PC-3 (cell line): Measurements from ENCODE around the gene TRAF1. TPM values are rescaled to one million over a fixed set of nuclear protein-coding genes. Genes with fewer than 3 reads are reported as not detected.

Experiments used
- ATAC-seq: fragments of 200-7000 bp; cut with Tn5 transposase; 2 replicates; pipeline ENCODE4 v1.9.1; 2020; ENCODE audit warnings: mild to moderate bottlenecking, moderate library complexity
- BruUV-seq: library from RNA; stranded (reverse); fragments of 400-500 nt; replicated peaks from 2 replicates; lab custom pipeline; 2021; lab: Mats Ljungman, UMichigan
- CTCF ChIA-PET: fragments of 300-600 bp; sonication (Branson Sonifier 250); formaldehyde crosslinking; loops from one replicate; lab custom pipeline; 2022; ENCODE audit warnings: antibody characterized with exemption; lab: Charles Lee
- POLR2A ChIA-PET: fragments of 300-600 bp; sonication (Branson Sonifier 250); formaldehyde crosslinking; loops from one replicate; lab custom pipeline; 2022; ENCODE audit warnings: antibody characterized with exemption; ENCODE audit not compliant: unreplicated experiment; lab: Charles Lee
- DNase-seq: peaks from one replicate; pipeline ENCODE4 v3.0.0-alpha.2; 2015
- H2AFZ ChIP-seq: fragments of 300-600 bp; sonication (generic); 2 replicates; pipeline ENCODE4 v1.6.0; 2016; ENCODE audit warnings: antibody characterized with exemption, low read length
- H3F3A ChIP-seq: fragments of 300-600 bp; sonication (generic); one replicate; pipeline ENCODE4 v1.6.0; 2017; ENCODE audit warnings: antibody characterized with exemption, low read length, control low read depth, mild to moderate bottlenecking; ENCODE audit not compliant: unreplicated experiment
- H3K27ac ChIP-seq: fragments of 300-600 bp; sonication (generic); 2 replicates; pipeline ENCODE4 v1.5.1; 2016; ENCODE audit warnings: mild to moderate bottlenecking, low read length
- H3K27me3 ChIP-seq: fragments of 300-600 bp; sonication (generic); 2 replicates; pipeline ENCODE4 v1.6.1; 2016; ENCODE audit warnings: low read length, mixed read lengths
- H3K36me3 ChIP-seq: fragments of 300-600 bp; sonication (generic); 2 replicates; pipeline ENCODE4 v1.6.1; 2016; ENCODE audit warnings: low read depth, mixed run types, low read length, mixed read lengths
- H3K4me1 ChIP-seq: fragments of 300-600 bp; sonication (generic); 2 replicates; pipeline ENCODE4 v1.5.1; 2016; ENCODE audit warnings: low read length; ENCODE audit not compliant: insufficient read depth
- H3K4me2 ChIP-seq: fragments of 300-600 bp; sonication (generic); 2 replicates; pipeline ENCODE4 v1.6.0; 2016; ENCODE audit warnings: low read length
- H3K4me3 ChIP-seq: fragments of 300-600 bp; sonication (generic); 2 replicates; pipeline ENCODE4 v1.5.1; 2016; ENCODE audit warnings: mild to moderate bottlenecking, low read length, mixed read lengths
- H3K79me2 ChIP-seq: fragments of 300-600 bp; sonication (generic); 2 replicates; pipeline ENCODE4 v1.6.1; 2017; ENCODE audit warnings: low read length, mixed read lengths
- H3K9ac ChIP-seq: fragments of 300-600 bp; sonication (generic); 2 replicates; pipeline ENCODE4 v1.6.0; 2016; ENCODE audit warnings: mild to moderate bottlenecking, low read length
- H3K9me2 ChIP-seq: fragments of 300-600 bp; sonication (generic); replicated peaks from 2 replicates; pipeline ENCODE4 v1.6.1; 2016; ENCODE audit warnings: mixed run types, low read length, mixed read lengths
- H3K9me3 ChIP-seq: fragments of 300-600 bp; sonication (generic); 2 replicates; pipeline ENCODE4 v1.6.1; 2016; ENCODE audit warnings: low read length, mixed read lengths
- H4K20me1 ChIP-seq: fragments of 300-600 bp; sonication (generic); 2 replicates; pipeline ENCODE4 v1.6.1; 2016; ENCODE audit warnings: low read length, mixed read lengths
- EZH2 ChIP-seq: fragments of 300-600 bp; sonication (generic); IDR thresholded peaks from one replicate; pipeline ENCODE4 v1.6.1; 2017; ENCODE audit warnings: antibody characterized with exemption, mild to moderate bottlenecking, low read length; ENCODE audit not compliant: unreplicated experiment
- EZH2phosphoT487 ChIP-seq: fragments of 300-600 bp; sonication (generic); IDR thresholded peaks from 2 replicates; pipeline ENCODE4 v1.6.1; 2018; ENCODE audit warnings: mild to moderate bottlenecking, antibody characterized with exemption, low read length, borderline replicate concordance
- intact Hi-C: fragments of 100-400 bp; cut with micrococcal nuclease; formaldehyde crosslinking; loops from 2 replicates; pipeline ENCODE4 v1.9.0; 2023
- total RNA-seq: library from RNA; depleted of rRNA; stranded (reverse); fragments of >200 nt; gene quantifications from 2 replicates; pipeline ENCODE4 v1.2.3, GENCODE V29; 2014
- TF ChIP-seq, protein P1 (sequence below): fragments of 300-600 bp; sonication (generic); conservative IDR thresholded peaks from 2 replicates; pipeline ENCODE4 v1.5.1; 2017; ENCODE audit warnings: antibody characterized with exemption, low read depth, mild to moderate bottlenecking, low read length

The TRAF1 gene
- total RNA-seq, 1 experiment from 2014 or later: 0.15 TPM

DNA sequence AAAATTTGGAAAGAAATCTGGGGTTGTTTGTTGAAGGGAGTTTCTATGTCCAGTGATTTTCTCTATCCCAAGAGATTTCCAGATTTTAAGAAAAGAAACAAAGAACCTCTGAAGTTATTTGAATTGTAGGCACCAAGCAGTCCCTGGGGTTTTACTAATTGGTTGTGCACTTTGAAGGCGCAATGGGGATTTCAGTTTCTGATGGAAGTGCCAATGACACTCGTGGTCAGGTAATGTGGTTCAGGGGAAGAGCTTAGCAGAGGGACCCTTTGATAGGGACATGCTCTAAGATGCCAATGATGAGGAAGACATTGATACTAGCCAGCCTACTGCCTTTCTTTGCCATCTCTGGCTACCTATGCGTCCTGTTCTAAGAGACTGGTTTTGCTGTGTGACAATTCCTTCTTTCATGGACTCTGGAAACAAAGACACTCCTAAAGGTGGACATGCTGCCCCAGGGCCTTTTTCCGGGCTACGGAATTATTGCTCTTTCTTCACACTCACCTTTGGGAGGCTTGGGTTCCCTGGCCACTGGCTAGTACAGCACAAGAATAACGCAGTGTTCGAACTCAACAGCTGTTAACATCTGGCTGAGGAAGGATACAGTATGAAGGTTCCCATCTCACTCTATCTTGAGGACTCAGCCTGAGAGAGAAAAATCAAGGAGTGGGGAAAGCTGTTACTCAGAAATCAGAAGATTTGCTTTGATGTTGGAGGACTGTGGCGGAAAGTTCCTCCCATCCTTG is 6.9 kb upstream of the TRAF1 start:
- Histone ChIP-seq H3K4me2 (no peak overlapping the region), H3K4me1 (peaks cover 40% of the 10 kb centered on the region), H3K4me3 (no peak overlapping the region), H3K36me3 (no peaks in the 10 kb centered on the region; the same call in 1 of the 2 replicates), H2AFZ (no peak overlapping the region), H4K20me1 (no peaks in the 10 kb centered on the region), H3K27ac (no peak overlapping the region), H3K79me2 (no peaks in the 10 kb centered on the region), H3K9me3 (no peaks in the 10 kb centered on the region), H3K9ac (no peak overlapping the region), H3F3A (no peaks in the 10 kb centered on the region), H3K9me2 (no peaks in the 10 kb centered on the region), H3K27me3 (no peaks in the 10 kb centered on the region)
- TF ChIP-seq, protein P1, sequence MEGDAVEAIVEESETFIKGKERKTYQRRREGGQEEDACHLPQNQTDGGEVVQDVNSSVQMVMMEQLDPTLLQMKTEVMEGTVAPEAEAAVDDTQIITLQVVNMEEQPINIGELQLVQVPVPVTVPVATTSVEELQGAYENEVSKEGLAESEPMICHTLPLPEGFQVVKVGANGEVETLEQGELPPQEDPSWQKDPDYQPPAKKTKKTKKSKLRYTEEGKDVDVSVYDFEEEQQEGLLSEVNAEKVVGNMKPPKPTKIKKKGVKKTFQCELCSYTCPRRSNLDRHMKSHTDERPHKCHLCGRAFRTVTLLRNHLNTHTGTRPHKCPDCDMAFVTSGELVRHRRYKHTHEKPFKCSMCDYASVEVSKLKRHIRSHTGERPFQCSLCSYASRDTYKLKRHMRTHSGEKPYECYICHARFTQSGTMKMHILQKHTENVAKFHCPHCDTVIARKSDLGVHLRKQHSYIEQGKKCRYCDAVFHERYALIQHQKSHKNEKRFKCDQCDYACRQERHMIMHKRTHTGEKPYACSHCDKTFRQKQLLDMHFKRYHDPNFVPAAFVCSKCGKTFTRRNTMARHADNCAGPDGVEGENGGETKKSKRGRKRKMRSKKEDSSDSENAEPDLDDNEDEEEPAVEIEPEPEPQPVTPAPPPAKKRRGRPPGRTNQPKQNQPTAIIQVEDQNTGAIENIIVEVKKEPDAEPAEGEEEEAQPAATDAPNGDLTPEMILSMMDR: no peak
- TF ChIP-seq EZH2: no peak
- no peak for TF ChIP-seq EZH2phosphoT487
- DNase-seq (no peak), ATAC-seq (no peak)
- CTCF ChIA-PET: no interaction called here
- POLR2A ChIA-PET: no interaction called here
- intact Hi-C loops: loop anchor here (10.0 kb wide), 1 partner anchor 319 kb away; no protein-coding TSS in a partner anchor
- no TSS peak for BruUV-seq

DNA sequence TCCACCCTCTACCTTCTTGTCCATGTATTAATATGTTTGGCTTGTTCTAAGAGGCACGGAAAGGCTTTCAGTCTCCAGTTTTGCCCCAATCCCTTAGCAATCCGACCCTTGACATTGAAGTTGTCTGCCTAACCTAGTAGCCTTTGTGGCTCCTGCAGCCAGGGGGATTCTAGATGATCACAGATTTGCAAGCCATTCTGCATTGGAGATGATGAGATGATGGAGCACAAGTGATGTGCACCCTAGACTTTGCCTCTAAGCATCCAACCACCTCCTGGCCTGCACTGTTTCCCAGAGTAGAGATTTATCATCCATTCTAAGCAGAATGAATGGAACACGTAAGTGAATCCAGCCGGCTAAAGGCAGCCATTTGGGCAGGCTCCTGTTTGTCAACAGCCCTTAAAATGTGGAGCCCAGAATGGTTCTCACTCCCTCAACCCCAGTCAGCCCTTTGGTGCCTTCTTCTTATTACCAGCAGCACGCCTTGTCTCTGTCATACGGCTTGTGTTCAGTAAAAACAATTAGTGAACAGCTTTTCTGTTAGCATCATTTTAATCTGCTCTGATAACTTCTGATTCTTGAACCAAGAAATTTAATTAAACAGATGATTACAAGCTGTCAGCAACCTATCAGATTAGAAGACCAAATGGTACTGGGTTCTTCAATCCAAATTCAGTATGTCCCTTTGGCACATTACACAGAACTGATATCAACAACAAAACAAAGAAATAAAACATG is 5.7 kb upstream of the TRAF1 start:
- Histone ChIP-seq H3K9ac (no peak overlapping the region), H3K9me3 (no peaks in the 10 kb centered on the region), H3K79me2 (no peaks in the 10 kb centered on the region), H3K27me3 (no peaks in the 10 kb centered on the region), H3K4me1 (peaks cover 33% of the 10 kb centered on the region), H3K36me3 (no peaks in the 10 kb centered on the region; the same call in 1 of the 2 replicates), H3F3A (no peaks in the 10 kb centered on the region), H4K20me1 (no peaks in the 10 kb centered on the region), H3K27ac (peak overlapping the region; percentile 36; the same call in 1 of the 2 replicates), H3K9me2 (no peaks in the 10 kb centered on the region), H3K4me2 (no peak overlapping the region), H2AFZ (no peak overlapping the region), H3K4me3 (no peak overlapping the region)
- ATAC-seq (no peak), DNase-seq (no peak)
- ChIA-PET CTCF (no interaction called here), POLR2A (no interaction called here)
- intact Hi-C loops: loop anchor here (10.0 kb wide), 1 partner anchor 317 kb away; no protein-coding TSS in a partner anchor
- no TSS peak for BruUV-seq
- TF ChIP-seq EZH2 (no peak), EZH2phosphoT487 (no peak)
- TF ChIP-seq, protein P1: no peak
